WTC11 (cell line): ENCODE data around the gene SHROOM2. TPM values are rescaled to one million over a fixed set of nuclear protein-coding genes. Genes with fewer than 3 reads are reported as not detected.
"Not testable (repeated sequence)": the region's sequence is repeated elsewhere in the genome, so short reads cannot be mapped to it uniquely, and the experiment has no call there.

Source experiments
- ATAC-seq: fragments of 200-7000 bp; cut with Tn5 transposase; 2 replicates; pipeline ENCODE4 v1.10.0; 2021; ENCODE audit warnings: mild to moderate bottlenecking, moderate library complexity
- CTCF ChIA-PET: fragments of 300-600 bp; sonication (Branson Sonifier 250); formaldehyde crosslinking; loops from one replicate; lab custom pipeline; 2021; ENCODE audit warnings: antibody characterized with exemption; lab: Charles Lee
- POLR2A ChIA-PET: fragments of 350-600 bp; sonication (Branson Sonifier 250); formaldehyde crosslinking; loops from one replicate; lab custom pipeline; 2021; ENCODE audit warnings: antibody characterized with exemption; lab: Charles Lee
- DNase-seq: peaks from one replicate; pipeline ENCODE4 v3.0.0; 2021; ENCODE audit warnings: low spot score
- H3K27ac Mint-ChIP-seq: 2 replicates; pipeline ENCODE4 v1.8.0; 2021; ENCODE audit warnings: mixed read lengths
- H3K27me3 Mint-ChIP-seq: 2 replicates; pipeline ENCODE4 v1.8.0; 2021; ENCODE audit warnings: low read depth, mild to moderate bottlenecking, moderate library complexity, mixed read lengths
- H3K36me3 Mint-ChIP-seq: 2 replicates; pipeline ENCODE4 v1.8.0; 2021; ENCODE audit warnings: mixed read lengths
- H3K4me1 Mint-ChIP-seq: 2 replicates; pipeline ENCODE4 v1.8.0; 2022; ENCODE audit warnings: mixed read lengths
- H3K4me3 Mint-ChIP-seq: 2 replicates; pipeline ENCODE4 v1.8.0; 2021; ENCODE audit warnings: mild to moderate bottlenecking, moderate library complexity, mixed read lengths
- H3K9me3 Mint-ChIP-seq: 2 replicates; pipeline ENCODE4 v1.8.0; 2021; ENCODE audit warnings: mixed read lengths
- AR ChIP-seq: fragments of 250-450 bp; sonication (Bioruptor Pico); IDR thresholded peaks from 2 replicates; pipeline ENCODE4 v1.9.0; 2021; ENCODE audit warnings: mild to moderate bottlenecking
- ATF6 ChIP-seq: sonication (generic); formaldehyde crosslinking; IDR thresholded peaks from 2 replicates; pipeline ENCODE4 v1.8.1; 2023; ENCODE audit warnings: mild to moderate bottlenecking, missing genetic modification reagents
- E2F4 ChIP-seq: sonication (generic); formaldehyde crosslinking; IDR thresholded peaks from 2 replicates; pipeline ENCODE4 v1.8.1; 2022; ENCODE audit warnings: low read depth, mild to moderate bottlenecking, moderate library complexity, missing genetic modification reagents, borderline replicate concordance
- FOXK1 ChIP-seq: sonication (generic); formaldehyde crosslinking; IDR thresholded peaks from 2 replicates; pipeline ENCODE4 v1.8.0; 2022; ENCODE audit warnings: mild to moderate bottlenecking, moderate library complexity, missing genetic modification reagents
- FOXP1 ChIP-seq: sonication (generic); formaldehyde crosslinking; IDR thresholded peaks from 2 replicates; pipeline ENCODE4 v1.8.0; 2022; ENCODE audit warnings: missing genetic modification reagents, mild to moderate bottlenecking, moderate library complexity, borderline replicate concordance
- GTF2I ChIP-seq: fragments of 250-450 bp; sonication (Bioruptor Pico); conservative IDR thresholded peaks from 2 replicates; pipeline ENCODE4 v1.4.0; 2021; ENCODE audit warnings: mild to moderate bottlenecking
- IRF2 ChIP-seq: sonication (generic); formaldehyde crosslinking; IDR thresholded peaks from 2 replicates; pipeline ENCODE4 v1.8.0; 2022; ENCODE audit warnings: low read depth, missing genetic modification reagents, borderline replicate concordance
- JAZF1 ChIP-seq: fragments of 250-450 bp; sonication (Bioruptor Pico); IDR thresholded peaks from 2 replicates; pipeline ENCODE4 v1.9.0; 2021; ENCODE audit warnings: moderate library complexity, mild to moderate bottlenecking, inconsistent platforms
- KAT7 ChIP-seq: sonication (generic); formaldehyde crosslinking; IDR thresholded peaks from 2 replicates; pipeline ENCODE4 v1.8.1; 2023; ENCODE audit warnings: missing genetic modification reagents, mild to moderate bottlenecking, borderline replicate concordance
- MXD4 ChIP-seq: fragments of 250-450 bp; sonication (Bioruptor Pico); IDR thresholded peaks from 2 replicates; pipeline ENCODE4 v1.8.0; 2021; ENCODE audit warnings: mild to moderate bottlenecking, moderate library complexity, borderline replicate concordance
- NFYB ChIP-seq: sonication (generic); formaldehyde crosslinking; conservative IDR thresholded peaks from 2 replicates; pipeline ENCODE4 v1.8.0; 2022; ENCODE audit warnings: low read depth, missing genetic modification reagents
- ZNF512 ChIP-seq: sonication (generic); formaldehyde crosslinking; IDR thresholded peaks from 2 replicates; pipeline ENCODE4 v1.8.1; 2022; ENCODE audit warnings: missing genetic modification reagents, borderline replicate concordance
- ZNF671 ChIP-seq: fragments of 250-450 bp; sonication (Bioruptor Pico); IDR thresholded peaks from 2 replicates; pipeline ENCODE4 v1.8.0; 2021; ENCODE audit warnings: mild to moderate bottlenecking
- total RNA-seq: library from RNA; stranded (reverse); gene quantifications from 3 replicates; pipeline ENCODE4 v1.2.3, GENCODE V29; 2021

Gene SHROOM2
- total RNA-seq, 1 experiment from 2014 or later, result 14.8 TPM

- TF ChIP-seq AR (CRISPR knock-in tag), result no peak
- TF ChIP-seq, all 79 proteins: peak for 11
Measured at GRCh38 chrX:9765737-9766097, 20.5 kb upstream of the SHROOM2 start, which contains the start of gene GPR143 (continued).

- no peaks in the 10 kb centered on the region for H3K36me3 Mint-ChIP-seq
- TF ChIP-seq FOXP1 (CRISPR knock-in tag) (no peak), E2F4 (no peak)
- TF ChIP-seq, all 79 proteins: peak for 0
- DNase-seq (no peak), ATAC-seq (no peak)
- H3K4me1 Mint-ChIP-seq, result peaks cover 3% of the 10 kb centered on the region
- H3K27me3 Mint-ChIP-seq, result no peaks in the 10 kb centered on the region
- ChIA-PET POLR2A (no interaction called here), CTCF (no interaction called here)
- no peak overlapping the region for H3K27ac Mint-ChIP-seq
- no peak overlapping the region for H3K4me3 Mint-ChIP-seq
- no peaks in the 10 kb centered on the region for H3K9me3 Mint-ChIP-seq
Measured at GRCh38 chrX:9767375-9767774, 18.9 kb upstream of the SHROOM2 start.

GRCh38 chrX:9768321-9768839, 17.8 kb upstream of the SHROOM2 start:
- H3K4me1 Mint-ChIP-seq, H3K9me3 Mint-ChIP-seq, ATAC-seq, DNase-seq, H3K27me3 Mint-ChIP-seq, H3K4me3 Mint-ChIP-seq, H3K27ac Mint-ChIP-seq, H3K36me3 Mint-ChIP-seq, POLR2A ChIA-PET: not testable (repeated sequence)
- CTCF ChIA-PET, result interaction anchor here (1.2 kb wide), 1 partner anchor 16 kb away, joined by 3 read pairs; no protein-coding TSS in a partner anchor

GRCh38 chrX:9770319-9770718, 15.9 kb upstream of the SHROOM2 start:
- DNase-seq (no peak), ATAC-seq (no peak)
- ChIA-PET CTCF (interaction anchor here (0.7 kb wide), 1 partner anchor 10 kb away, joined by 3 read pairs; no protein-coding TSS in a partner anchor), POLR2A (no interaction called here)
- Mint-ChIP-seq H3K9me3 (no peaks in the 10 kb centered on the region), H3K4me3 (no peak overlapping the region), H3K27me3 (no peaks in the 10 kb centered on the region), H3K27ac (no peak overlapping the region), H3K4me1 (peaks cover 3% of the 10 kb centered on the region), H3K36me3 (no peaks in the 10 kb centered on the region)
- TF ChIP-seq ZNF671, result no peak
- TF ChIP-seq GTF2I (CRISPR knock-in tag), result no peak
- TF ChIP-seq ATF6 (CRISPR knock-in tag), result no peak
- TF ChIP-seq NFYB (CRISPR knock-in tag), result no peak
- TF ChIP-seq FOXK1 (CRISPR knock-in tag), result no peak
- no peak for TF ChIP-seq KAT7
- TF ChIP-seq JAZF1 (CRISPR knock-in tag), result no peak
- TF ChIP-seq MXD4 (CRISPR knock-in tag), result no peak
- no peak for TF ChIP-seq IRF2 (CRISPR knock-in tag)
- no peak for TF ChIP-seq ZNF512 (CRISPR knock-in tag)
